Glutamatergic neuron (in vitro differentiated cells): ENCODE measurements around the gene CNN1. TPM values are rescaled to one million over a fixed set of nuclear protein-coding genes. Genes with fewer than 3 reads are reported as not detected.
A peak's percentile ranks its signal among the peaks of the same experiment; 100 is the strongest.

ENCODE experiments used
- DNase-seq: peaks from one replicate; pipeline ENCODE4 v3.0.0; 2022
- H3K27ac Mint-ChIP-seq: one replicate; pipeline ENCODE4 v1.8.0; 2020; ENCODE audit warnings: mild to moderate bottlenecking, mixed read lengths, inconsistent platforms; ENCODE audit not compliant: unreplicated experiment
- H3K27me3 Mint-ChIP-seq: one replicate; pipeline ENCODE4 v1.8.0; 2020; ENCODE audit warnings: mild to moderate bottlenecking, moderate library complexity, mixed read lengths, inconsistent platforms; ENCODE audit not compliant: unreplicated experiment
- H3K36me3 Mint-ChIP-seq: one replicate; pipeline ENCODE4 v1.8.0; 2020; ENCODE audit warnings: mild to moderate bottlenecking, mixed read lengths, inconsistent platforms; ENCODE audit not compliant: unreplicated experiment
- H3K4me1 Mint-ChIP-seq: one replicate; pipeline ENCODE4 v1.8.0; 2020; ENCODE audit warnings: mild to moderate bottlenecking, low read depth, mixed read lengths, inconsistent platforms; ENCODE audit not compliant: unreplicated experiment
- H3K4me3 Mint-ChIP-seq: one replicate; pipeline ENCODE4 v1.8.0; 2020; ENCODE audit warnings: mild to moderate bottlenecking, mixed read lengths, inconsistent platforms; ENCODE audit not compliant: unreplicated experiment
- H3K9me3 Mint-ChIP-seq: one replicate; pipeline ENCODE4 v1.8.0; 2020; ENCODE audit warnings: mild to moderate bottlenecking, moderate library complexity, mixed read lengths, inconsistent platforms; ENCODE audit not compliant: unreplicated experiment
- total RNA-seq: library from RNA; stranded (reverse); fragmentation: NEBNext Ultra II Directional; extraction: Animal tissue kit (Norgen Biotek cat#: 25700); gene quantifications from one replicate; pipeline ENCODE4 v1.2.1, GENCODE V29; 2021; ENCODE audit not compliant: unreplicated experiment
- TF ChIP-seq, protein P1 (sequence below): fragments of 200-600 bp; sonication (generic); IDR thresholded peaks from one replicate; pipeline ENCODE4 v1.5.0; 2021; ENCODE audit not compliant: partially characterized antibody, unreplicated experiment

CNN1 gene
- total RNA-seq, 1 donor from 2014 or later, result 2.3 TPM

GRCh38 chr19:11513946-11514345 is 24.7 kb upstream of the CNN1 start:
- no peak overlapping the region for H3K4me3 Mint-ChIP-seq
- H3K9me3 Mint-ChIP-seq, result no peaks in the 10 kb centered on the region
- peaks cover 4% of the 10 kb centered on the region for H3K36me3 Mint-ChIP-seq
- peaks cover 5% of the 10 kb centered on the region for H3K27me3 Mint-ChIP-seq
- H3K4me1 Mint-ChIP-seq, result no peaks in the 10 kb centered on the region
- TF ChIP-seq, protein P1, sequence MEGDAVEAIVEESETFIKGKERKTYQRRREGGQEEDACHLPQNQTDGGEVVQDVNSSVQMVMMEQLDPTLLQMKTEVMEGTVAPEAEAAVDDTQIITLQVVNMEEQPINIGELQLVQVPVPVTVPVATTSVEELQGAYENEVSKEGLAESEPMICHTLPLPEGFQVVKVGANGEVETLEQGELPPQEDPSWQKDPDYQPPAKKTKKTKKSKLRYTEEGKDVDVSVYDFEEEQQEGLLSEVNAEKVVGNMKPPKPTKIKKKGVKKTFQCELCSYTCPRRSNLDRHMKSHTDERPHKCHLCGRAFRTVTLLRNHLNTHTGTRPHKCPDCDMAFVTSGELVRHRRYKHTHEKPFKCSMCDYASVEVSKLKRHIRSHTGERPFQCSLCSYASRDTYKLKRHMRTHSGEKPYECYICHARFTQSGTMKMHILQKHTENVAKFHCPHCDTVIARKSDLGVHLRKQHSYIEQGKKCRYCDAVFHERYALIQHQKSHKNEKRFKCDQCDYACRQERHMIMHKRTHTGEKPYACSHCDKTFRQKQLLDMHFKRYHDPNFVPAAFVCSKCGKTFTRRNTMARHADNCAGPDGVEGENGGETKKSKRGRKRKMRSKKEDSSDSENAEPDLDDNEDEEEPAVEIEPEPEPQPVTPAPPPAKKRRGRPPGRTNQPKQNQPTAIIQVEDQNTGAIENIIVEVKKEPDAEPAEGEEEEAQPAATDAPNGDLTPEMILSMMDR, result no peak
- no peak overlapping the region for H3K27ac Mint-ChIP-seq
- DNase-seq, result no peak

GRCh38 chr19:11519138-11519537 is 19.5 kb upstream of the CNN1 start:
- TF ChIP-seq, protein P1, result no peak
- Mint-ChIP-seq H3K27me3 (peaks cover 2% of the 10 kb centered on the region), H3K9me3 (no peaks in the 10 kb centered on the region), H3K27ac (no peak overlapping the region), H3K4me1 (no peaks in the 10 kb centered on the region), H3K36me3 (peaks cover 7% of the 10 kb centered on the region), H3K4me3 (no peak overlapping the region)
- no peak for DNase-seq

DNA sequence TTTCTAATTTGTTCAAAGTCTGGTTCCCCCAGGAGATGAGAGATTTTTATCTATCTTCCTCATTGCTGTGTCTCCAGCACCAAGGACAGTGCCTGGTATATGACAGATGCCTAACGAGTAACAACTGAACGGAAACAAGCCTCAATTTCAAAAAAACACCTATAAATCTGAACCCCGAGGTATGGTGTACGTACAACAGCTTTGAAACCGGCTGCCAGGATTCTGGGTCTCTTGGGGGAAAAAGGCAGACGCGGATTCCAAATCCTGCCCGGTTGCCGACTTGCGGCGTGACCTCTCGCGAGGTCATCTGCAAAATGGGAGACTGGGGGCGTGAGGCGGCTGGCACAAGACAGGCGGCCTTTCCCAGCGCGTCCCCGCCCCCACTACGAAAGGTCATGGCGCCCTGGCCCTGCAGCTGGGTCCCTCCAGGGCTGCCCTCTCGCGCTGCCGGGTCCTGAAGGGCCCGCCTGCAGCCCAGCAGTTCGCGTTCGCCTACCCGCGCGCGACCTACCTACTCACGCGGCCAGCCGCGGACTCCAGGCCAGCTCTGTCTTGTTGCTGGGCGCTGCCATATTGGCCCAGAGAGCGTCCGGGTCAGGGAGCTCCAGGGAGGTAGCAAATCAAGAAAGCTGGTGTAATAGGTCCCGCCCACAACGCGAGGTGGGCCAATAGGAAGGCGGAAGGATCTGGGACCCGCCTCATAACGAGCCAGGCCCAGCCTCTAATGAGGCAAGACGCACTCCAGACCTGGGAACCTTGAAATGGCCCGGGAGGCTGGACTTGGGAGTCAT is 9.9 kb upstream of the CNN1 start, which contains the start of gene ECSIT:
Gene ECSIT (minus strand): TSS at position 584 of the 791 bp plus-strand sequence. CDS start 9,964 bp downstream, outside the sequence.
- H3K4me3 Mint-ChIP-seq, result peak within 1 kb of the TSS; percentile 97
- TF ChIP-seq, protein P1, result no peak
- DNase-seq, result peak; percentile 95
- H3K9me3 Mint-ChIP-seq, result peaks cover 7% of the 10 kb centered on the region
- peaks cover 6% of the 10 kb centered on the region for H3K4me1 Mint-ChIP-seq
- H3K36me3 Mint-ChIP-seq, result no peaks in the 10 kb centered on the region
- H3K27me3 Mint-ChIP-seq, result peaks cover 6% of the 10 kb centered on the region
- H3K27ac Mint-ChIP-seq, result peak within 1 kb of the TSS; percentile 100

GRCh38 chr19:11530432-11530831 is 8.2 kb upstream of the CNN1 start:
- no peaks in the 10 kb centered on the region for H3K36me3 Mint-ChIP-seq
- no peak overlapping the region for H3K27ac Mint-ChIP-seq
- peaks cover 8% of the 10 kb centered on the region for H3K4me1 Mint-ChIP-seq
- peak overlapping the region; percentile 49 for H3K4me3 Mint-ChIP-seq
- TF ChIP-seq, protein P1, result no peak
- DNase-seq, result peak; percentile 75
- H3K27me3 Mint-ChIP-seq, result peaks cover 11% of the 10 kb centered on the region
- peaks cover 9% of the 10 kb centered on the region for H3K9me3 Mint-ChIP-seq

GRCh38 chr19:11534538-11534937 is 4.1 kb upstream of the CNN1 start:
- DNase-seq, result no peak
- peaks cover 5% of the 10 kb centered on the region for H3K4me1 Mint-ChIP-seq
- peak overlapping the region; percentile 74 for H3K4me3 Mint-ChIP-seq
- peak overlapping the region; percentile 57 for H3K27ac Mint-ChIP-seq
- H3K9me3 Mint-ChIP-seq, result peaks cover 6% of the 10 kb centered on the region
- no peaks in the 10 kb centered on the region for H3K36me3 Mint-ChIP-seq
- TF ChIP-seq, protein P1, result no peak
- H3K27me3 Mint-ChIP-seq, result peaks cover 7% of the 10 kb centered on the region
